Vagina (tissue), 2 donors: ENCODE data around the gene SCAPER.

ENCODE experiments used
- POLR2A ChIP-seq, 2 donors: fragments of 450-650 bp; IDR thresholded peaks; one replicate each; pipeline ENCODE4 v1.6.1; 2017; ENCODE audit warnings: antibody characterized with exemption in 2 of 2, mild to moderate bottlenecking in 2 of 2, moderate library complexity in 2 of 2
- TF ChIP-seq, protein P1 (sequence below), 3 experiments: fragments of 450-650 bp in 2 of 3; fragments of 200-600 bp in 1 of 3; sonication (generic) in 1 of 3; IDR thresholded peaks; one replicate each; pipeline ENCODE4 v1.5.1; 2017 to 2019; ENCODE audit warnings: antibody characterized with exemption in 3 of 3, mild to moderate bottlenecking in 2 of 3, moderate library complexity in 2 of 3

DNA sequence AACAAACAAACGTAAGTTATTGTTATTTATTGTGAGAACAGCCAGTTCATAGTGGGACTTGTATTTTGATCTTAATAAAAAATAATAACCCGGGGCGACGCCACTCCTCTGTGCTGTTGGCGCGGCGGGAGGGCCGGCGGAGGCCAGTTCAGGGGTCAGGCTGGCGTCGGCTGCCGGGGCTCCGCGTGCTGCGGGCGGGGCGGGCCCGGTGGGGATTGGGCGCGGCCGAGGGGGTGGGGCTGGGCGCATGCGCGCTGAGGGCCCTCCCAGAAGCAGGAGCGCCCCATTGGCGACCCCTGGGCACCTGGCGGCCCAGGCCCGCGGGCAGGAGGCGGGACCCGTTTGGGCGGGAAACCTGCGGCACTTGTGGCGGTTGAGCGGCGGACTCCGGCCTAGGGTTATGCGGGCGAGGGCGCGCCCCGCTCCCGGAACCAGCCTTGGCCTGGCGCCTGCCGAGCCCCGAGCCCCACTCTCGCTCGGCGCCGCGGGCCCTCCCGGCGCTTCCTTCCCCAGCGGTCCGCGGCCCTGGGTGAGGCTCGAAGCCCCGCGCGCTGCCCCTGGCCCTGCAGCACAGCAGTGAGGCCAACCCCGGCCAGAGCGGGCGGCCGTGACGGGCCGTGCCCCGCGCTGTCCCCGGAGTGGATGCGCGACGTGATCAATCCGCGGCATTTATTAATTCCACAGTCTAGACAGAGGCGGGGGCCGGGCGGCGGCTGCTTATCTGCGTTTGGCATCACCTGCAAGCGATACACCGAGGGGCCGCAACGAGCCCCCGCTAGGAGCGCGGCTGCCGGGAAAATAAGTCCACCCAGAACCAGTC, 562.5 kb downstream of the SCAPER start:
- TF ChIP-seq, protein P1, sequence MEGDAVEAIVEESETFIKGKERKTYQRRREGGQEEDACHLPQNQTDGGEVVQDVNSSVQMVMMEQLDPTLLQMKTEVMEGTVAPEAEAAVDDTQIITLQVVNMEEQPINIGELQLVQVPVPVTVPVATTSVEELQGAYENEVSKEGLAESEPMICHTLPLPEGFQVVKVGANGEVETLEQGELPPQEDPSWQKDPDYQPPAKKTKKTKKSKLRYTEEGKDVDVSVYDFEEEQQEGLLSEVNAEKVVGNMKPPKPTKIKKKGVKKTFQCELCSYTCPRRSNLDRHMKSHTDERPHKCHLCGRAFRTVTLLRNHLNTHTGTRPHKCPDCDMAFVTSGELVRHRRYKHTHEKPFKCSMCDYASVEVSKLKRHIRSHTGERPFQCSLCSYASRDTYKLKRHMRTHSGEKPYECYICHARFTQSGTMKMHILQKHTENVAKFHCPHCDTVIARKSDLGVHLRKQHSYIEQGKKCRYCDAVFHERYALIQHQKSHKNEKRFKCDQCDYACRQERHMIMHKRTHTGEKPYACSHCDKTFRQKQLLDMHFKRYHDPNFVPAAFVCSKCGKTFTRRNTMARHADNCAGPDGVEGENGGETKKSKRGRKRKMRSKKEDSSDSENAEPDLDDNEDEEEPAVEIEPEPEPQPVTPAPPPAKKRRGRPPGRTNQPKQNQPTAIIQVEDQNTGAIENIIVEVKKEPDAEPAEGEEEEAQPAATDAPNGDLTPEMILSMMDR (IDR thresholded peaks at IDR 0.05) = no peak
- no peak for TF ChIP-seq POLR2A (IDR thresholded peaks at IDR 0.05)
